Iris pigment epithelial cell (primary cell): ENCODE measurements around the gene TRPC1.
A peak's percentile ranks its signal among the peaks of the same experiment; 100 is the strongest.

Source experiments
- DNase-seq: peaks from one replicate; pipeline ENCODE4 v3.0.0-alpha.2; 2011; ENCODE audit warnings: low read depth

Gene TRPC1

GRCh38 chr3:142844339-142844977 lies 120.6 kb downstream of the TRPC1 start:
- peak; percentile 63 for DNase-seq

DNA sequence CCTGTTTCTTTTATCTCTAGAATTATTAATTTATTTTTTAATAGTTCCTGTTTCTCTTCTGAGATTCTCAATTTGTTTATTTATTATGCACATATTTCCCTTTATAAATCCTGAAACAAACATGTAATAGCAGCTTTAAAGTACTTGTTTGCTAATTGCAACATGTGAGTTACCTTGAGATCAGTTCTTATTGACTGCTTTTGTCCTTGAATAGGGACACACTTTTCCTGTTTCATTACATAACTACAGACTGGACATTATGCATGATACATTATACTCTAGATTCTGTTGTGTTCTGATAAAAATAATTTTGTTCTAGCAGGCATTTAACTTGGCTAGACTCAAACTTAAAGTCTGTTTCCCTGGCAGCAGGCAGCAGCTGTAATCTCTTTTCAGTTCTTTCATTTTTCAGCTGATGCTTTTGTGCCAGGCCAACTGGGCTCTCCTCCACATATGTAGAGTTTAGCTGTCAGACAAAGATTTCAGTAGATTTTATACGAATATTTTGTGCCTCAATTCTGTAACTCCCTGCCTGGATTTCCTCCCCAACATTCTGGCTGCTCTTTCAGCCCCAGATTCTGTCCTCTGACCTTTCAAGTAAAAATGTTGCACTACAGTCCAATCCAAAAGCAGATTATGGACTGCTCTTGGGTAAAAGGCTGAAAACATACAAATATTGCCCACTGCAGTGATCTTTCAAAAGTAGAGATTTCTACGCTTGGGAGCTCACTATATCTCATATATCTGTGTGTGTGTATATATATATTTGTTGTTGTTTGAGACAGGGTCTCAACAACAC lies 123.1 kb downstream of the TRPC1 start:
- no peak for DNase-seq

- DNase-seq, result no peak
Measured at GRCh38 chr3:142849148-142849547, 125.3 kb downstream of the TRPC1 start.

- DNase-seq, result peak; percentile 95
Measured at GRCh38 chr3:142850395-142851023, 126.7 kb downstream of the TRPC1 start.

DNA sequence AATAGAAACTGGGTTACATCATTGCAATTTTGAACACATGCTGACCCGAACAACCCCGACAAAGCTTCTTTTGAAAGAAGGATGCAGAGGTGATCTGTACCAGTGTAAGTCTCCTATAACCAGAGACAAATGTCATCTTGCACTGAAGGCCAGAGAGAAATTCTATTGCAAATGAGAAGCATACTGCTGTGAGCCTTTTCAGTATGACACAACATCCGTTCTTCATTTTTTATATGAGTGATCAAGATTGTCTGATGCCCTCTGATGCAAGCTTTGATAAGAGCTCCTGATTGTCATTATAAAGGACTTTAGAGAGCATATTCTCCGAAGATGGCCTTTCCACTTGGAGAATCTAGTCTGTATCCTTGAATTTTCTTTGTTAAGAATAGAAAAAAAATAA lies 128.2 kb downstream of the TRPC1 start:
- DNase-seq, result no peak

DNA sequence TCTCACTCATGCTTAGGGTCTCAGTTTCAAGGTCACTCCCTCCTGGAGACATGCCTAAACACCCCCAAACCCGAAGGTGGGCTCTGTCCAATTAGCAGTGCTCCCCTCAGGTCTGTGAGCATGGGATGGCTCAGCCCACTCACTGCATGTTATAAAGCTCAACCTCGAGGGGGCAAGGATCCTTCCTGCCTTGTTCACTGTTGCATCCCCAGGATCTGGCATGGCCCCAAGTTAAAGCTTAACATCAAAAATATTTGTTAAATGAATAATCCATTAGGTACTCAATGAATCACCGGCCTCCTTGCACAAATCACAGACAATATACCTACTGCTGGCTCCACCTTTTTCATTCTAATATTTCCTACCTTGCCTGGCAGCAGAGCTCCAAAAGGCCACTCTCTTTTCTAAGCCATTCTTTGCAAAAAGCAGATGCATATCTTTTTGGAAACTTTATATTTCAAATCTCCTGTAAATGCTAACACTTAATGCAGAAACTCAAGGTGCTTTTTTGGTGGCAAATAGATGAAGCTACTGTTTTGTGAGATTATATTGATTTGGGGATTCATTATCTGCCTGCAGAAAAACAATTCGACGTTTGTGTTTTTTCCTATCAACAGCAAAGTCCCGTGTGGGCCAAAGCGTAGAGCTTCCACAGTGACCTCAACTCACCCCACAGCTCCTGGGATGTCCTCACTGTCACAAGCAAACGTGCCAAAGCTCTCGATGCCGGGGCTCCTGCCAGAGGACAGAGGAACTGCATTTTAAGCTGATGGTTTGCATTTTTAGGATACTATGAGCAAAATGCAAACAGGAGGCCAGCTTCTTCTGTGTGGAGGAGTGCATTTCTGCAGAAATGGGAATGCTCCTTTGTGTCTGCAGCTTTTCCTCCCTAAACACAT lies 129.7 kb downstream of the TRPC1 start:
- DNase-seq, result peak; percentile 69

GRCh38 chr3:142857056-142857455 lies 133.2 kb downstream of the TRPC1 start:
- peak; percentile 4 for DNase-seq
